HG03045 (cell line): ENCODE data around the gene TMEFF2.
A peak's percentile ranks its signal among the peaks of the same experiment; 100 is the strongest.

Source experiments
- ATAC-seq: cut with Tn5 transposase; IDR thresholded peaks from one replicate; pipeline ENCODE4 v1.9.1; 2021; ENCODE audit warnings: mild to moderate bottlenecking, moderate library complexity; ENCODE audit not compliant: unreplicated experiment

The TMEFF2 gene

GRCh38 chr2:192184349-192184748 lies 10.4 kb downstream of the TMEFF2 start:
- no peak for ATAC-seq

DNA sequence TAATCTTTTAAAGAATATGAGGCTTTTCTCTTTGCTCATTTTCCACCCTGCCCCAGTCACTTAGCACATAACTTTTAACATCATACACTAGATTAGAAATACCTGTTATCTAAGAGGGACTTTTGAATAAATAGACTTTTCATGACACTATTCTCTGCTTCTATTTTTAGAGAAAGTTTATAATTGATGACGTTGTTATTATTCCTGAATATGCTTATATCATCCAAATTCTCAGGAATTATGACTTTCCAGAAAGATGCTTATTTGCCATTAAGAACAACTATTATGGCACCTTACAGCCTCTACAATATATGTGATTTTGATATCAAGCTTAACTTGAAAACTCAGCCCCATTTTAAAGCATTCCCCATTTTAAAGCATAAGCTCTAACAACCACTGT lies 11.4 kb downstream of the TMEFF2 start:
- no peak for ATAC-seq

- ATAC-seq: no peak
These were observed 27.8 kb downstream of the TMEFF2 start for GRCh38 chr2:192166946-192167345.

- ATAC-seq: no peak
These were observed 28.9 kb downstream of the TMEFF2 start for GRCh38 chr2:192165842-192166241.

DNA sequence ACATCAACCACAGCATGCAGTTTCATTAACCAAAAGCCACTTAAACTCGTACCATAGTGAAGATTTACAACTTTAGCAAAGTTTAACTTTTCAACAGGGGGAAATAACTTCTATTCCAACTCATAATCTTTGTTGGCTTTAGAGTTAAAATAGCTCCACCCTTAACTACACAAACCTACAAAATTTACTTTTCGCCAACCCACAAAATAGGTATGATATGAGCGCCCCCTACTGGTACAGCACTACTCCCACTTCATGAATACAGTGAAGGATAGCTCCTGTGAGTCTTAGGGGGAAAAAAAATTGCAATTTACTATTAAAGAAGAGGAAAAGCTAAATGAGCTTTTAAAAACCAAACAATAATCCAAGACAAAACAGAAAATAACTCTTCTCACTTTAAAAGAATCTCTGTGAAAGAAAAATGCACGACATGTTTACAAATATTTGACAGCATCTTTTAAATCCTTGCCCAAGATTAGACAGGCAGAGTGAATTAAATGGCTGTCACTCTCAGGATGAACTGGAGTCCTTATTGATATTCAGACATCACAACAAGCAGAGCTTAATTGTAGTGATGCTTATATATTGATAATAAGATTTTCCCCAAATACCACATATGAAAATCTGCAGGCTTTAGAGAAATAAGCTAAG lies 32.2 kb downstream of the TMEFF2 start:
- ATAC-seq: peak; percentile 73

DNA sequence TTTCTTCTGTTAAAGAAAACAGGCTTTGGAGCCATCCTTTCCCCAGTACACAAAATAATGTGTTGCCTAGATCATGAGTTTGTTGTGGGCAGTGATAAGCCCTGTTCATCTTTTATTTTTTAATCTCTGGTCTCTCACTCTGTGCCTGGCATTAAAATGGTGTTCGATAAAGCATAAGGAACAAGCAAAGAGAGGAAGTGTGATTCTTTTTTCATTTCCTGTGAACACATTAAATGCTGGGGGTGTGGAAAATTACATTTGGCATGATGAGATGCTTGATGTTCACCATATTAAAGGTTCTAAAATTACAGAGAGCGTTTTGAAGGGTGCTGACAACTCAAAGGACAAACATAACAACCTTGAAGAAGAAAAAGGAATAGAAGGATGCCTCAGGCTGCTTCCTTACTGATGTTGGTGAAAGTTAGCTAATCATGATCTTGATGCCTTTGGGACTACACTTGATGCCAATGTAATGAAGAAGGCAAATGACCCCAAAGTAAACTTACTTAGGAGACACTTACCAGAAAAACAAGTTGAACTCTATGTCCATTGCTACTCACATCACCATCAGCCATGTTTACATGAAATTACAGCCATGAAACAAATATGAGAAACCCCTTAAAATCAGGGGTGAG lies 33.0 kb downstream of the TMEFF2 start:
- ATAC-seq: no peak

DNA sequence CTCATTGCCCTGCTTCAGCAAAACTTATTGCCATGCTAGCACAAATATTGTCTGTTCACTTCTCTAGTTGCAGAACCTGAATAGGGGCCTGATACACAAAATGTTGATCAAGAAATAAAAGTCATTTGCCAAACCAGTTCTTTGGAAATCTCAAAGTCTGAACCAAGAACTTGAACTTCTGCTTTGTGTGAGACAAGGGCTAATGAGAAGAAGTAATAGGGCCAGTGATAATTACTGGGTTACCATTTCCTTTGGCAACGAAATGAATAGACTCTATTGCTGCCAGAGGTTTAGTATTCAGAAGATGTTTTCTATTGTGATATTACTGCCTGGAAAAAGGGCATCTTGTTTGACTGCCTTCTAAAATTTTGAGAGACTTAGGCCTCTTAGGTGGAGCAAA lies 35.0 kb downstream of the TMEFF2 start:
- no peak for ATAC-seq

DNA sequence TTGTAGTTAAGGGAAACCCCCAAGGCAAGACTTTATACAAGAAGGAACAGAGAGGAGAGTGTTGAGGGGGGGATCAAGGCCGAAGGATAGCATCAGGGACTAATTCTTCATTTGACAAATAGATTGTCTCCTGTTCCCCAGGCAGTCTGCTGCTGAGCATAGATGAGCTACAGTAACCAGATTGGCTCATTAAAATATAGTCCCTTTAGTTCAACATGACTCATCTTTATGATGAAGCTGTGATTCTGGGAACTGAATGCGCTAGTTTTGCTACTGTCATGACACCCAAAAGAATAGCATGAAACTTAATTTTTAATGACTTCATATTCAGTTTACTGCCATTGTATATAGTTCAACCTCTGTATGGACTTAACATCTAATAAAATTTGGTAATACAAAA lies 35.5 kb downstream of the TMEFF2 start:
- ATAC-seq: no peak

- no peak for ATAC-seq
These were observed 37.0 kb downstream of the TMEFF2 start for GRCh38 chr2:192157776-192158175.

- no peak for ATAC-seq
These were observed 39.1 kb downstream of the TMEFF2 start for GRCh38 chr2:192155511-192156118.

DNA sequence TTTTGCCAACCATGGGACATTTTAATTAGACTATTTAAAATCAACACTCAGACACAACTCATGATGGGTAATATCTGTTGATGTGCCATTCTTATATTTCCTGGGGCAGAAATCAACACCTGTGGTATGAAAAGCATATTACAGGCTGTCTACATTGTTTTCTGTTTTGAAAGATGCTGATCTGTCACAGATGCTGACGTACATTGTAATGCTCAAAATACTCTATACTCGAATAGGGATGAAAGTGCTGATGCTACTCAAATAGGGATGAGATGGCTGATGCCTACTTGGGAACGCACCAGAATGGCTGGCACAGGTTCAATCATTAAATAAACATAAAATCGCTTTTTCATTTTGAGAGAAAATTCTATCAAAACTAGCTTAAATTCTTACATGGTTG lies 41.2 kb downstream of the TMEFF2 start:
- ATAC-seq: no peak

GRCh38 chr2:192151853-192152252 lies 42.9 kb downstream of the TMEFF2 start:
- no peak for ATAC-seq

- ATAC-seq: no peak
These were observed 44.6 kb downstream of the TMEFF2 start for GRCh38 chr2:192150166-192150565.

- ATAC-seq: no peak
These were observed 46.0 kb downstream of the TMEFF2 start for GRCh38 chr2:192148620-192149321.

DNA sequence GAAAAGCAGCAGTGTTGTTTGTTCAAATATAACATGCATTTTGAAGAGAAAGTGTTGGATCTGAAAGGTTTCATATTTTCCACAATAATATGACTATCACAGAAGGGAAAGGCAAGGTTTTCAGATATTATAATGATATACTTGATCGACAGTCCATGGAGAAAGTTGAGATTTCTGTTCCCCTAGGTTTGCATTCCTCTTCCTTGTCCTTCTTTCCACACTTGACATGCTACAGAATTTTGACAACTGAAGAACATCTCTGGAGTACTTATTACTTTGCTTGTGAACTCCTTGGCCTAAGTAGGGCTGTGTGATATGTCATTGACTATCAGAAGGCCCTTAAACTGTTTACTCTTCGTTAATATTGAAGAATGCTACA lies 46.5 kb downstream of the TMEFF2 start:
- ATAC-seq: no peak

DNA sequence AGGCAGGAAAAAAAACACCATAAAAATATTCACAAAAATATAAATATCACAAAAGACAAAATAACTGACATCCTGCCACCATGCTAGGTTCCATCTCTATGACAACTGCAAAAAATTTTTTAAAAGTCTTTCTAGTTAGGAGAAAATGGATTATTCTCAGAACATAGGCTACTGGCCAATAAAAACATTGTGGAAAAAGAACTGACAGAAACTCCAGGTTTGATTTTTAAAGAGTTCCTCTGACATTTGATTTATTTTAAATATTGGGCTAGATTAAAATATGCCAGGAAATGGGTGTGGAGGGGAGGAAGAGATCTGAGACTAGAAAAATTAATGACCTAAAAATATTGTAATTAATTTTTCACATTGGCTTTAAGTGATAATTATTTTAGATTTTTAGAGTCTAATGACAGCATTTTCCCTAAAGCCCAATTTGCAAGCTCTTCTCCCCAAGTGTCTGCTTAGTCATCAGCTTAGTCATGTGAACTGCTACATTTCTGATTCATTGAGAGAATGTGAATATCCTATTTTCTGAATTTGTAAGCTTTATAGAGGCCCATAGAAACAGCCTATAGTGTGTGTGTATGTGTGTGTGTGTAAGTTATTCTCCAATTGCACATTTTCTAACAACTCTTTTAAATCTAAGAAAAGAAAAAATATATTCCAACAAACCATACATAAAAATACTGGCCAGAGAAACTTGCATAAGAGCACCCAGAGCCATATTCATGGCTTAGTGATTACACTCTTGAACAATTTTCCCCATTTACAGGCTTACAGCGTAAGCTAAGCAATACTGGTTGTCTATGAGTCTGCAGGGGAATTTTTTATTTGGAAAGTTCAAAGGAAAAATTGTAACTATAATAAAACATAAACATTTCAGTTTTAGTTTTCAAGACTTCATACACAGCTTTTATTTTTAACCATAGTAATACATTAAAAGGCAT lies 48.4 kb downstream of the TMEFF2 start:
- ATAC-seq: no peak

- no peak for ATAC-seq
These were observed 49.2 kb downstream of the TMEFF2 start for GRCh38 chr2:192145496-192145895.

DNA sequence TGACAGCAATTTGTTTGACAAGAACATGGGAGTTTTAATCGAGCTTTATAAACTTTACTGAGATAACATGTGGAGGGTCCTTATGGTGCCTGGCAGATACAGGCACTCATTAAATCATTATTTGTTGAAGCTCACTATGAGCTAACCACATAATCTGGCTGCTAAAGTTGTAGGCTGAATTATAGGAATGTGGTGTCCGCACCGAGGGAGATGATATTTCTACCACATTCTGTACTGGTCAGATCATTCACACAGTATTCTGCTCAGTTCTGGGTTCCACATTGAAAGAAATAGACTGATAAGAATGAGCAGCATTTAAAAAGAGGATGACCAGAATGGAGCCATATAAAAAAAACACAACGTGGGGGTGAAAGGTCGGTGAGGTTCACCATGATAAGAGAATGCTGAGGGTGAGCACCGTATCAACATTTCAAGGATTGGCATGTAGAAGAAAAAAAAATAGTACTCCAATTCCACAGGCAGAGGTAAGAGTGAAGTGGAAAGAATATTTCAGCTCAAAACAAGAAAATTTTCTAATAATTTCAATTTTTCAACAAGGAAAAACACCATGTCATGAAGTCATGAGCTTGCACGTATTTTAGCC lies 54.4 kb downstream of the TMEFF2 start:
- no peak for ATAC-seq

DNA sequence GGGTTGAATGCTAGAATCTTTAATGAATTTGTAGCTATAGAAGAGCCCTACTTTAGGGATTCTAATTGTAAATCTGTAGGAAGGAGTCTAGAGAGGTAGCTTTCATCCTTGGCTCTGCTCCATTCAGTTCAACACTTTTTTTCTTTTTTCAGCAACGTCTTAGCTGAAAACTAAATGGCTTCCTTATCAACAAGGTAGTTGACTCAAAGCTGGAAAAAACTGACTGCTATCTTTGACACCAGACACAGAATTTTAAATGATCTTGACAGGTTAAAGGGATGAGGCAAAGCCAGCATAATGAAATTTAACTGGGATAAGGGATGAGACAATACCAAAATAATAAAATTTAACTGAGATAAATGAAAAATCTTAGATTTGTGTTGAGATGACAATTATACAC lies 54.9 kb downstream of the TMEFF2 start:
- no peak for ATAC-seq

- ATAC-seq: no peak
These were observed 57.3 kb downstream of the TMEFF2 start for GRCh38 chr2:192137451-192137850.
